Stimulated activated CD8-positive, alpha-beta memory T cell treated with anti-CD3 and anti-CD28 coated beads, Interleukin-7, amount 100 ng/mL, for 1 hour (primary cell): Measurements from ENCODE around the gene ZNF816.
"Not testable (repeated sequence)": the region's sequence is repeated elsewhere in the genome, so short reads cannot be mapped to it uniquely, and the experiment has no call there.

Source experiments
- DNase-seq, 2 donors: peaks; one replicate each; pipeline ENCODE4 v3.0.0-alpha.2; 2020; ENCODE audit warnings: low read depth in 2 of 2

The ZNF816 gene

DNA sequence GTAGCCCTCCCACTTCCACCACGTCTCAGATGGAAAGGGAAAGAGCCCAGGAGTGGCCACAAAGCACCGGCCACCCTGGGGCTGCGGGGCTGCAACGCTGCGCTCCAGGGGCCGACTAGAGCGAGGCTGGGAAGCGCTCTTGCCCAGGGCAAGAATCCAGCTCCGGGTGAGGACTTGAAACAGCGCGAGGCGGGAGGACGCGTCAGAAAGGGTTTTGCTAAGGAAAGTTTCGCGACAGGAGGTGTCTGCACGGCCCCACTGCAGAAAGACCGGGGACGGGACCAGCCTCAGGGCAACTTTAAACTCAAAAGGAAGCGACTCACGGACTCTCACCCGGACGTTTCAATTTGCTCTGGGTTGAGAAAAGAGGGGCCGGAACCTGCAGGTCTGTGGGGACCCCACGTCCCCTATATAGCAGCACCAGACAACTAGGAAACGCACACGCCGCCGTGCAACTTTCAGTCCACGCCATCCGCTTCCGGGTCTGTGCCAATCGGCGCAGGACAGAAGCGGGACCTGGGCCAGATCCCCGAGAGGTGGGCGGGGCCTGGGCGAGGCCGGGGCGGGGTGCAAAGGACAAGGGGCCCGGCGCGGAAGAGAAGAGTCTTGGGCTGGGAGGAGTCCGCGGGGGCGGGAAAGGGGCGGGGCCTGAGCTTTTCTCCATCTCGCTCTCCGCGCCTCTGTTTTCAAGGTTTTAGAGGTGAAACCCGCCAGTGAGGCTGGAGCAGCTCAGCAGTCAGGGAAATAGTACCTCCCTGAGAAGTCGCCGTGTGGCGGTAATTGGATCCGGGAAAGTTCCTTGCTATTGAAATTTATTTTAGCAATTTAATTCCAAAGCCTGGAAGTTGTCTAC, at the start of gene ZNF816:
TSS of gene ZNF816 (minus strand) at position 488 of the 853 bp plus-strand sequence. CDS start 6,792 bp downstream, outside the sequence.
- DNase-seq, result peak; percentile 97 to 99

GRCh38 chr19:53012006-53012405, 49.3 kb upstream of the ZNF816 start:
- DNase-seq, result no peak

- no peak for DNase-seq
These were observed 47.8 kb upstream of the ZNF816 start for GRCh38 chr19:53010494-53010893.

DNA sequence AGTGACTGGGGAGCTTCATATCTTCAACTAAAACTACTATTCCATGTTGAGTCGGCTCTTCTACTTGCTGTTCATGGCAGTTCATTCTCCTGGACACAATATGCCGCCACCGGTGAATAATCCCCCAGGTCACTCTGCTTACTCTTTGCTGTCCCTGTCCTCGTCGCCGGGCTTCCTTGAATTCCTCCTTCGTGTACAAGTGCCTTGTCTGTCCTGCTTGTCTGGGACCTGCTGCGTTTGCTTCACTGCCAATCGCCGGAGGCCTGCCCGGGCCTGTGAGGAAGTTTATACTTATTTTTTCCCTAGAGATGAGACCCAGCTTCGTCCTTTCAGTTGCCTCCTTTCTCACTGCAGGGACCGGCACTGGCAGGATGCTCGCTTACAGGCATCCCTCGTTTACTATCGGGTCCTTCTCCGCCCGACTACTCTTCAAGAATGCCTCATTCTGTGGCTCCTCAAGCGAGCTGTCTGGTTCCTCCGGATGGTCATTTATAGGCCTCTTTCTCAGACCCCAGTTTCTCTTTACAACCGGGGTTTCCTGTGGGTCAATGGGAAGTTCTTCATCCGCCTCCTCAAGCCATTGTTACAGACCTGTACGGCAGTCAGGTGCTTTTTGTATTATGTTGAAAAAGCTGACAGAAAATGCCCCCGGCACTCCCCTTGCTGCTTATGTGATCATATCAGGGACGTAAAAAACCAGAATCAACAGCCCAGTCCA, 45.5 kb upstream of the ZNF816 start:
- no peak for DNase-seq

GRCh38 chr19:53007606-53008005, 44.9 kb upstream of the ZNF816 start:
- no peak for DNase-seq

DNA sequence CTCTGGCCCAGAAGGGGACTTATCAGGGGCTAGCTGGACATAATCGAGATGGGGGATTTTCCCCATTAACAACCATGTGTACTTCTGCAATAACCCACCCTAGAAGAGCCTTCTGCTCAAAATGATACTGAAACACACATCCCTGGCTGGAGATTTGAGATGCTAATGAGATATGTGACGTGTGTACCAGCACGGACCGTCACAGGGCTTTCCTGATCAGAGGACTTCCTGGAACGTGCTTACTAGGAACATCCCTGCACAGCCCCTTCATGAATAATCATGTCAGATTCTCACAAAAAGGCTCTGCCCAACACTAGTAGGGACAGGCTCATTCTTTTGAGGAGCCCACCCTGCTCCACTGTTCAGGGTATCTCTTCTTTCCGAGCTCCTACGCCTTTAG, 44.5 kb upstream of the ZNF816 start:
- no peak for DNase-seq

- DNase-seq, result no peak
These were observed 41.6 kb upstream of the ZNF816 start for GRCh38 chr19:53004242-53004641.

GRCh38 chr19:53002479-53002878, 39.8 kb upstream of the ZNF816 start:
- no peak for DNase-seq

DNA sequence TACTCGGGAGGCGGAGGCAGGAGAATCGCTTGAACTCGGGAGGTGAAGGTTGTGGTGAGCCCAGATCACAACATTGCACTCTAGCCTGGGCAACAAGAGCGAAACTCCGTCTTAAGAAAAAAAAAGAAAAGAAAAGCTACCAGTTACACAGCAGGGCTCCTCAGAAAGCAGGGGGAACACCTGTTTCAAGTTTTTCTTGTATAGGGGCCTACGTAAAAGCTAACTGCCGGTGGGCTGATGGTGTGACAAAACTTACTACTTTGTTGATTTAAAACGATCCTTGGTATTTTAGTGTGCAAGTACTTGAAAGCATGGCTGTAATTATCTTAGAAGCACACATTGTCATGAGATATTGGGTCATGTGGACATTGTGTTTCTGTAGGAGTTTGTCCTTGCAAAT, 35.3 kb upstream of the ZNF816 start:
- DNase-seq, result no peak

DNA sequence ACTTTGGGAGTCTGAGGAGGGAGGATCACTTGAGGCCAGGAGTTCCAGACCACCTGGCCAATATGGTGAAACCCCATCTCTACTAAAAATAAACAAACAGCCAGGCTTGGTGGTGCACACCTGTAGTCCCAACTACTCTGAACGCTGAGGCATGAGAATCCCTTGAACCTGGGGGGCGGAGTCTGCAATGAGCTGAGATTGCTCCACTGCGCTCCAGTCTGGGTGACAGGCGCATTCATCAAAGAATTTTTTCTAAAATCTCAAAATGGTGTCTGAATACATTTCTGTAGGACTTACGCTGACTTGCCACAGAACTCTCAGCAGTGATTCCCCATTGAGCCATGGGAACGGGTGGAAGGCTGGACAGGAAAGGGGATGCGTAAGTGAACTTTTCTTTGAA, 33.0 kb upstream of the ZNF816 start:
- no peak for DNase-seq

DNA sequence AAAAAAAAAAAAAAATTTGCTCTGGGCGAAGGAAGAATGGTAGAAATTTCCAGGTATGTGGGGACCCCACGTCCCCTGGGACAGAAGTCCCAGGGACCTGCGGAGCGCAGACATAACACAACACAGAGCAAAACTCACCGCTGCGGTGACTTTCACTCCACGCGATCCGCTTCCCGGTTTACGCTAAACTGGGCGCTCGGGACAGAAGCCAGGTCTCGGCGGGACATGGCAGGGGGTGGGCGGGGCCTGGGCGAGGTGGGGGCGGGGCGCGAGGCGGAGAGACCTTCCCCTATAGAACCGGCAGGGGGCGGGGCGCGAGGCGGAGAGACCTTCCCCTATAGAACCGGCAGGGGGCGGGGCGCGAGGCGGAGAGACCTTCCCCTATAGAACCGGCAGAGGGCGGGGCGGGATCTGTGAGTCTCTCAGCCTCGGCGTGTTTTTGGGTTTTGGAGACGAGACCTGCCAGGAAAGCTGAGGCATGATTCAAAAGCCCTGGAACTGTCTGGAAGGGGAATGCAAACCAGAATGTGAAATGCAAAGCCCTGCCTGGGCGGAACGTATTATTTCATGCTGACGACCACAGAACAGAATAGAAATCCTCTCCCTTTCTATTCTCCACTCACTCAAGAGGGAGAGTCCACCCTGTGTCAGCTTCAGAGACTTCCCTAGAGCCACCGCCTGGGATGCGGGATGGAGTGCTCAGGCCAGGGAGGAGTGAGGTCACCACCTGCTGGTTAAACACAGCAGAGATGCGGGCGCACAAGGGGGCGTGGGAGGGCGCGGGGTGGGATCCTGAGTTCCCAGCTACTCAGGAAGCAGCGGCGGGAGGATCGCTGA, 30.9 kb upstream of the ZNF816 start:
- DNase-seq, result peak; percentile 38 to 64

GRCh38 chr19:52992109-52993004, 29.7 kb upstream of the ZNF816 start:
- no peak for DNase-seq

DNA sequence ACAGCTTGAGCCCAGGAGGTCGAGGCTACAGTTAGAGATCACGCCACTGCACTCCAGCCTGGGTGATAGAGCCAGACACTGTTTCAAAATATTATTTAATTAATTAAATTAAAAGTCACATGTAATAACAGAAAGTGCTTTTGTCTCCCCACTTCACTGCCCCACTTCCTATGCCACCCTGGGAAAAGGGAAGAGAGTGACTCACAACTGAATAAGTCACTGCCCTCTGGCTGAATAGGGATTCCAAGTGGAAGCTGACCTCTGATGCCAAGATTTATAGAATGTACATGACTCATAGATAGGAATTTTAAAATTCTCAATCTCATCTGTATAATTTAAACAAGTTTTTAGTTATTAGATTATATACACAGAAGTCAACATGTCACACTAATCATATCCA, 28.8 kb upstream of the ZNF816 start:
- no peak for DNase-seq

GRCh38 chr19:52990759-52991418, 28.2 kb upstream of the ZNF816 start:
- DNase-seq, result no peak

DNA sequence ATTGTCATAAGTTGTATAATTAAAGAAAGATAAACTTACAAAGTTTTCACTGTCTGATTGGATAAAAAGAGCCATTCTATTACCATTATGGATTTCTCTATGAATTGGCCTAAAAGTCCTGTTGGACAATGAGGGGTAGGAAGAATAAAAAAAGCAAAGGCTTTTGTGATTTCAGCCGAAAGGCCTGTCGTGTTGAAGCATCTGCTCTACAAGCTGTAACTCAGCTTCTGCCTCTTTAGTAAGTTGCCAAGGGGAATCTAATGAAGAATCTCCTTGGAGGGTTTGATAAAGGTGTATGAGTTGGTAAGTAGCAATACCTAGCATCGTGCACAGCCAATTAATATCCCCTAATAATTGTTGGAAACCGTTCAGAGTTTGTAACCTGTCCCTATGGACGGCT, 25.8 kb upstream of the ZNF816 start:
- no peak for DNase-seq

DNA sequence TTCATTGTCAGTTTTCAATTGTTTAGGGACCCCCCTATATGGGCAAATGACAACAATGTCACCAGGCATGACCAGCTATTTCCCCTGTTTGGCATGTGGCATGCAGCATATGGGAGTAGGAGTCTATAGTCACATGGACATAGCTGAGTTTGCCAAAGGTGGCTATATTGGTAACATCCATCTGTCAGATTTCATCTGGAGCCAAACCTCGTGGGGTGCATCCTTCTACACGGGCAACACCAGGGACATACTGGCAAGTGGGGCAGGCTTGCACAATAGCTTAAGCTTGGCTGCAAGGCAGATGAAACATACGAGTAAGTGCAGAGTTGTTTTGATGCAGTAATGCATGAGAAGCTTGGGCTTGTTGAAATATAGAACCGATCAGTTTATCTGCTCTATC, 24.5 kb upstream of the ZNF816 start:
- DNase-seq, result no peak

- DNase-seq, result not testable (repeated sequence)
These were observed 20.5 kb upstream of the ZNF816 start for GRCh38 chr19:52983167-52983566.

DNA sequence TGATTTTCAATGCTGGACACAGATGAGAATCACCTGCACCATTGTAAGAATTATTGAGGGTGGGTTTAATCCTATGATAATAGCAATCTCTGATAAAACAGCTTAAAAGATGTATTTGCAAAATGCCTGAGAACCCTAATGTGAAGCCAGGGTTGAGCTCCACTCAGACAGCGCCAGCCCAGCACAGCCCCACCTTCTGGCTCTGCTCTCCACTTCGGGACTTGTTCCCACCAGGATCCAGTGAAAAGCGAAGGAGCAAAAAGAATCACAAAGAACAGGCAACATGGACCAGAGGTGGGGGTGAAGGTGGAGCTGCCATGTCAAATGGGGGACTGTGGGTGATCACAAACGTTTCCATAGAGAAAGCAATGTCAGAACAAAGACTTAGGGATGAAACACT, 18.6 kb upstream of the ZNF816 start:
- DNase-seq, result no peak

GRCh38 chr19:52967772-52968171, 5.1 kb upstream of the ZNF816 start:
- DNase-seq, result no peak

GRCh38 chr19:52963247-52963618, 552 bp upstream of the ZNF816 start:
- DNase-seq, result no peak

DNA sequence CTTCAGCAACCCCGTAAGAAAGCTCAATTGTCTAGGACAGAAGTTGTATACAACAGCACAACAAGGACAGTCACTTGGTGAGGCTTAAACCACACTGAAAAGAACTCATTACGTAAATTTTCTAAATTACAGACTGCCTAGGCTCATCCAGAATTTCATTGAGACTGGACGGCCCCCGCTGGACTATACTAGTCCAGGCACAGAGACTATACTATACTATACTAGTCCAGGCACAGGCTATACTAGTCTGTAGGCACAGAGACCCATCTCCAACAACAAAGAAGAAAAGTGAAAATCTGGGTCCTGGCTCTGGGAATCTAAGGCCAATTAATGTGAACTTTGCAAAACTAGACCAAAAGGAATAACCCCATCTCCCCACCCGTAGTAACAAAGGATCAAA, 700 bp downstream of the ZNF816 start:
- DNase-seq, result no peak
